Measurements from ENCODE around the gene AVPI1. TPM values are rescaled to one million over a fixed set of nuclear protein-coding genes. Genes with fewer than 3 reads are reported as not detected.

AVPI1 gene
- total and polyA plus RNA-seq, 2 of the 13 experiments (the other 11 are each of a cell fraction or from before 2014, with no cell fraction given), result 39.8 to 61.2 TPM

DNA sequence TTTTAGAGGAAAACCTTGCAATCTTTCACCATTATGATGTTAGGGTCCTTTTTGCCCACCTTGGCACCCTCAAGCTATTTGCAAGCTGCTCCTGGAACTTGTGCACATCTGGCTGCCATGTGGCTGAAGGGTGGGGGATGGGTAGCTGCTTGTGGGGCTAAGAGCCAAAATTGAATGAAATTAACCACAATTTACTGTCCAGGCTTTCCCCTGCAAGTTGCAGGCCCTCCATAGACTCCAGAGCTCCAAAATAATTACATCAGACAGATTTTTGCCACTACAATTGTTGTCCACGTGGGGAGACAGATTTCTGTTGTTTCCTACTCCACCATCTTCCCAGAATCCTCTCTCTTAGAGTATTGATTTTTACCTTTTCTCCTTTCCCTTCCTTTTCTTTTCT is 27.5 kb downstream of the AVPI1 start:
- Histone ChIP-seq H3K9me3 (ENCODE audit: low read length) (no peaks in the 10 kb centered on the region), H3K4me3 (replicated peaks in 1 of 3; ENCODE audit: insufficient read depth in 1 of 3, low read depth in 2 of 3, low read length in 3 of 3) (no peak overlapping the region), H4K20me1 (ENCODE audit: insufficient read depth, low read length) (no peaks in the 10 kb centered on the region), H3K79me2 (ENCODE audit: insufficient read depth, low read length) (no peaks in the 10 kb centered on the region), H3K4me2 (ENCODE audit: low read depth, low read length) (no peak overlapping the region), H3K27me3 (ENCODE audit: control insufficient read depth in 1 of 2, insufficient read depth in 2 of 2, low read length in 2 of 2) (no peaks in the 10 kb centered on the region), H3K27ac (ENCODE audit: extremely low read length, insufficient read depth, low read length) (no peak overlapping the region), H2AFZ (ENCODE audit: low read length) (no peak overlapping the region), H3K9ac (ENCODE audit: insufficient read depth, low read depth, low read length) (no peak overlapping the region), H3K36me3 (replicated peaks in 1 of 2; ENCODE audit: control insufficient read depth in 1 of 2, insufficient read depth in 2 of 2, low read length in 2 of 2) (peaks cover 6 to 38% of the 10 kb centered on the region in 2 experiments; a peak in 3 of 5 replicates), H3K4me1 (ENCODE audit: insufficient read depth, low read length) (peaks cover 15% of the 10 kb centered on the region)
- intact Hi-C loops (cut with micrococcal nuclease; ENCODE audit: unreplicated experiment), result no loop called here
- BruUV-seq (replicated peaks), result no TSS peak
- DNase-seq (ENCODE audit: low spot score) (no peak), ATAC-seq (no peak), FAIRE-seq (no peak)
- in situ Hi-C loops (cut with HindIII; ENCODE audit: extremely low pct_ligation_motif_present, low pct_unique_long_range_greater_than_20kb), result no loop called here
- CTCF ChIA-PET (ENCODE audit: low intra/inter-chr PET ratio, low total read pairs), result no interaction called here
- TF ChIP-seq, protein P1, sequence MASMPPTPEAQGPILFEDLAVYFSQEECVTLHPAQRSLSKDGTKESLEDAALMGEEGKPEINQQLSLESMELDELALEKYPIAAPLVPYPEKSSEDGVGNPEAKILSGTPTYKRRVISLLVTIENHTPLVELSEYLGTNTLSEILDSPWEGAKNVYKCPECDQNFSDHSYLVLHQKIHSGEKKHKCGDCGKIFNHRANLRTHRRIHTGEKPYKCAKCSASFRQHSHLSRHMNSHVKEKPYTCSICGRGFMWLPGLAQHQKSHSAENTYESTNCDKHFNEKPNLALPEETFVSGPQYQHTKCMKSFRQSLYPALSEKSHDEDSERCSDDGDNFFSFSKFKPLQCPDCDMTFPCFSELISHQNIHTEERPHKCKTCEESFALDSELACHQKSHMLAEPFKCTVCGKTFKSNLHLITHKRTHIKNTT (CRISPR knock-in tag; IDR thresholded peaks at IDR 0.05), result no peak
- no peak for TF ChIP-seq IKZF1 (IDR thresholded peaks at IDR 0.05)
- no peak for TF ChIP-seq ZNF792 (CRISPR knock-in tag; IDR thresholded peaks at IDR 0.05)
- TF ChIP-seq MTA1 (CRISPR knock-in tag; IDR thresholded peaks at IDR 0.05; ENCODE audit: borderline replicate concordance), result no peak
- no peak for TF ChIP-seq KLF13 (CRISPR knock-in tag; IDR thresholded peaks at IDR 0.05)
- no peak for TF ChIP-seq ZBTB37 (CRISPR knock-in tag; IDR thresholded peaks at IDR 0.05)
- no peak for TF ChIP-seq ZNF841 (CRISPR knock-in tag; IDR thresholded peaks at IDR 0.05; ENCODE audit: borderline replicate concordance)
- TF ChIP-seq ZNF660 (CRISPR knock-in tag; IDR thresholded peaks at IDR 0.05; ENCODE audit: borderline replicate concordance, low read depth), result no peak
- TF ChIP-seq DZIP1 (CRISPR knock-in tag; IDR thresholded peaks at IDR 0.05), result no peak
- TF ChIP-seq ZNF543 (CRISPR knock-in tag; IDR thresholded peaks at IDR 0.05), result no peak
- TF ChIP-seq HBP1 (CRISPR knock-in tag; IDR thresholded peaks at IDR 0.05; ENCODE audit: low read depth), result no peak
- TF ChIP-seq SPEN (CRISPR knock-in tag; IDR thresholded peaks at IDR 0.05; ENCODE audit: low read depth), result no peak
- no peak for TF ChIP-seq KLF16 (CRISPR knock-in tag; IDR thresholded peaks at IDR 0.05)
- no peak for TF ChIP-seq ZNF44 (CRISPR knock-in tag; IDR thresholded peaks at IDR 0.05)
- POLR2A ChIA-PET, result no interaction called here
- WGBS (ENCODE audit: low lambda C conversion rate), result 89% methylated on average over 1 of the region's 1 CpG

All from HepG2 (cell line).